Omental fat pad (tissue), 4 donors: ENCODE measurements around the gene TOP2A. TPM values are rescaled to one million over a fixed set of nuclear protein-coding genes. Genes with fewer than 3 reads are reported as not detected.

Experiments
- ATAC-seq: fragments of 150-250 bp; one replicate; pipeline ENCODE4 v1.9.1; 2016; ENCODE audit warnings: mild to moderate bottlenecking, moderate library complexity; ENCODE audit not compliant: low FRiP score
- DNase-seq: peaks from one replicate; pipeline ENCODE4 v3.0.0-alpha.2; 2019; ENCODE audit warnings: low spot score
- CTCF ChIP-seq, 3 donors: fragments of 450-650 bp; IDR thresholded peaks; one replicate each; pipeline ENCODE4 v1.5.1; 2016 to 2017; ENCODE audit warnings: antibody characterized with exemption in 3 of 3, mild to moderate bottlenecking in 3 of 3, moderate library complexity in 2 of 3
- total RNA-seq, 4 donors: library from RNA; depleted of rRNA; stranded (reverse); fragments of >200 nt; gene quantifications; one replicate each; pipeline ENCODE4 v1.1.0, GENCODE V29; 2016

Gene TOP2A
- total RNA-seq, 4 donors from 2014 or later, result 0.65 to 12.7 (median 2.3) TPM

GRCh38 chr17:40450175-40450574 lies 32.5 kb upstream of the TOP2A start:
- no peak for ATAC-seq
- DNase-seq, result no peak
- no peak for TF ChIP-seq CTCF (IDR thresholded peaks at IDR 0.05)

GRCh38 chr17:40448639-40449261 lies 31.1 kb upstream of the TOP2A start:
- no peak for ATAC-seq
- TF ChIP-seq CTCF (IDR thresholded peaks at IDR 0.05), result no peak
- no peak for DNase-seq

- TF ChIP-seq CTCF (IDR thresholded peaks at IDR 0.05), result no peak
- DNase-seq, result no peak
- ATAC-seq, result no peak
Observed at GRCh38 chr17:40448213-40448638, 30.5 kb upstream of the TOP2A start.

- no peak for TF ChIP-seq CTCF (IDR thresholded peaks at IDR 0.05)
- ATAC-seq (no peak), DNase-seq (no peak)
Observed at GRCh38 chr17:40447806-40448205, 30.1 kb upstream of the TOP2A start.

GRCh38 chr17:40447148-40447644 lies 29.5 kb upstream of the TOP2A start:
- DNase-seq (no peak), ATAC-seq (no peak)
- TF ChIP-seq CTCF (IDR thresholded peaks at IDR 0.05), result no peak

- TF ChIP-seq CTCF (IDR thresholded peaks at IDR 0.05), result no peak
- no peak for ATAC-seq
- DNase-seq, result no peak
Observed at GRCh38 chr17:40445751-40446468, 28.2 kb upstream of the TOP2A start.
